HG03025 (cell line): ENCODE measurements around the gene INSR.
"Not testable (repeated sequence)": the region's sequence is repeated elsewhere in the genome, so short reads cannot be mapped to it uniquely, and the experiment has no call there.

Experiments
- ATAC-seq: cut with Tn5 transposase; IDR thresholded peaks from one replicate; pipeline ENCODE4 v1.9.1; 2021; ENCODE audit warnings: mild to moderate bottlenecking, moderate library complexity; ENCODE audit not compliant: unreplicated experiment, low FRiP score

Gene INSR

GRCh38 chr19:7293762-7294557, at the start of gene INSR:
TSS of gene INSR (minus strand) at chr19:7294414. CDS start at chr19:7293891, 523 bp downstream.
- peak; percentile 67 for ATAC-seq

- no peak for ATAC-seq
Observed at GRCh38 chr19:7342143-7342542, 47.9 kb upstream of the INSR start.

GRCh38 chr19:7340959-7341837, 47.0 kb upstream of the INSR start:
- no peak for ATAC-seq

- peak; percentile 69 for ATAC-seq
Observed at GRCh38 chr19:7337380-7338194, 43.4 kb upstream of the INSR start.

- no peak for ATAC-seq
Observed at GRCh38 chr19:7336321-7336973, 42.2 kb upstream of the INSR start.

- ATAC-seq, result no peak
Observed at GRCh38 chr19:7333198-7334118, 39.2 kb upstream of the INSR start.

- ATAC-seq, result no peak
Observed at GRCh38 chr19:7331446-7331845, 37.2 kb upstream of the INSR start.

- no peak for ATAC-seq
Observed at GRCh38 chr19:7328647-7329046, 34.4 kb upstream of the INSR start.

- no peak for ATAC-seq
Observed at GRCh38 chr19:7327802-7328201, 33.6 kb upstream of the INSR start.

GRCh38 chr19:7326105-7326877, 32.1 kb upstream of the INSR start:
- ATAC-seq, result no peak

- no peak for ATAC-seq
Observed at GRCh38 chr19:7318176-7318575, 24.0 kb upstream of the INSR start.

GRCh38 chr19:7312816-7313215, 18.6 kb upstream of the INSR start:
- no peak for ATAC-seq

GRCh38 chr19:7311911-7312310, 17.7 kb upstream of the INSR start:
- no peak for ATAC-seq

- ATAC-seq, result not testable (repeated sequence)
Observed at GRCh38 chr19:7308327-7308726, 14.1 kb upstream of the INSR start.

- ATAC-seq, result no peak
Observed at GRCh38 chr19:7307590-7308218, 13.5 kb upstream of the INSR start.

GRCh38 chr19:7304200-7304599, 10.0 kb upstream of the INSR start:
- ATAC-seq, result no peak

GRCh38 chr19:7303470-7303869, 9.3 kb upstream of the INSR start:
- ATAC-seq, result no peak

GRCh38 chr19:7301525-7301924, 7.3 kb upstream of the INSR start:
- no peak for ATAC-seq
